Left renal pelvis (tissue), 4 donors: ENCODE measurements around the gene MYBPH. TPM values are rescaled to one million over a fixed set of nuclear protein-coding genes. Genes with fewer than 3 reads are reported as not detected.

Experiments
- polyA plus RNA-seq, 4 donors: library from polyadenylated mRNA; unstranded; fragments of 120-200 nt; gene quantifications; one replicate each; pipeline ENCODE4 v1.2.1, GENCODE V29; 2013; ENCODE audit not compliant: insufficient read length in 4 of 4

The MYBPH gene
- polyA plus RNA-seq, 4 donors = 0.07 to 0.24 (median 0.16) TPM

Other genes starting within 250 kb of the MYBPH start
- 10 to 100 TPM; 29.6 to 43.6 (median 40.4) TPM for gene KLHL12, start 248.6 kb downstream of the MYBPH start, polyA plus RNA-seq
- 10 to 100 TPM; 75.0 to 89.6 (median 83.2) TPM for gene ADIPOR1, start 217.5 kb downstream of the MYBPH start, polyA plus RNA-seq
- gene CYB5R1, start 208.6 kb downstream of the MYBPH start, polyA plus RNA-seq = 10 to 100 TPM; 26.4 to 54.8 (median 45.9) TPM
- 10 to 100 TPM; 56.0 to 83.9 (median 76.4) TPM for gene TMEM183A, start 168.5 kb downstream of the MYBPH start, polyA plus RNA-seq
- 10 to 100 TPM in 1 of 4 donors, 1 to 10 TPM in 3; 2.2 to 15.3 (median 5.2) TPM for gene PPFIA4, start 149.3 kb downstream of the MYBPH start, polyA plus RNA-seq
- under 1 TPM; 0.10 to 0.23 (median 0.15) TPM for gene MYOG, start 89.8 kb downstream of the MYBPH start, polyA plus RNA-seq
- gene ADORA1, start 48.1 kb downstream of the MYBPH start, polyA plus RNA-seq = 1 to 10 TPM; 1.6 to 6.8 (median 4.4) TPM
- gene CHI3L1, start 10.9 kb upstream of the MYBPH start, polyA plus RNA-seq = 10 to 100 TPM in 2 of 4 donors, 1 to 10 TPM in 1, under 1 TPM in 1; 0.71 to 12.3 (median 9.7) TPM
- under 1 TPM; 0.04 to 0.15 (median 0.08) TPM for gene CHIT1, start 53.8 kb upstream of the MYBPH start, polyA plus RNA-seq
- 100 to 1,000 TPM; 103 to 223 (median 144) TPM for gene BTG2, start 129.7 kb upstream of the MYBPH start, polyA plus RNA-seq
- 100 to 1,000 TPM in 1 of 4 donors, 10 to 100 TPM in 3; 37.1 to 291 (median 61.4) TPM for gene FMOD, start 175.3 kb upstream of the MYBPH start, polyA plus RNA-seq